Measurements from ENCODE around the gene EMC8. TPM values are rescaled to one million over a fixed set of nuclear protein-coding genes. Genes with fewer than 3 reads are reported as not detected.
"Not testable (repeated sequence)": the region's sequence is repeated elsewhere in the genome, so short reads cannot be mapped to it uniquely, and the experiment has no call there.

The EMC8 gene
- 16.3 TPM for total RNA-seq

DNA sequence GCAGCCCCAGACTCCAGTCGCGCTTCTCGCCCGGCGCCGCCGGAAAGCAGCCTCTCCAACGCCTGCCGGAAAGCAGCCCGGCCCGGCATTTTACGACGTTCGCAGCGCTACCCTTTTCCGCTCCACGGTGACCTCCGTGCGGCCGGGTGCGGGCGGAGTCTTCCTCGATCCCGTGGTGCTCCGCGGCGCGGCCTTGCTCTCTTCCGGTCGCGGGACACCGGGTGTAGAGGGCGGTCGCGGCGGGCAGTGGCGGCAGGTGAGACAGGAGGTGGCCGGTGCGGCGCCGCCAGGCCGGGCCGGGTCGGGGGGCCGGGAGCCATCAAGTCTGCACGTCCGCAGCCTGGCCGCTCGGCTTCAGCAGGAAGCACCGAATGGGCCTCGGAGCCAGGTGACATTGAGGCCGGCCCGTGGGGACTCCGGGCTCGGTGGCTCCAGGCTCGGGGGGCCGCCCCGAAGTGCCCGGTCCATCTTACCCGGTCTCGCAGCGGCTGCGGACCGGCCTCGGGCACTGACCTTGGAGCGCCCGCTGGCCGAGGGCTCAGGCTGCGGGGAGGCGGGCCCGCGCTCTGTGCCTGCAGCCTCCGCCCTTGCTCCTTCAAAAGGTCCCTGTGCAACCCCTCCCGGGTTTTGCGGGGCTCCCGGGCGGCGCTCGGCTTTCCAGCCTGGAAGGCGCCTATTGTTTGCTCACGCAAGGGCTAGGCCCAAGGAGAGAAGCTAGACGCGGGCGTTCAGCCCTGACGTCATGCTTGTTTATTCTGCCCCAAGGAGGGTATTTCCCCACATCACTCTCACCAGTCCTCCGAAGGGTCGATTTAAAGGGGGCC is at the start of gene EMC8, which contains the start of gene COX4I1:
EMC8 (minus strand) TSS at position 48 of the 824 bp plus-strand sequence. CDS start 249 bp downstream, outside the sequence.
COX4I1 (plus strand) TSS at position 199 of the 824 bp plus-strand sequence. CDS start 1,511 bp downstream, outside the sequence.
- FAIRE-seq (no peak), DNase-seq (ENCODE audit: low spot score in 2 of 2) (peak; percentile 96 to 98)

DNA sequence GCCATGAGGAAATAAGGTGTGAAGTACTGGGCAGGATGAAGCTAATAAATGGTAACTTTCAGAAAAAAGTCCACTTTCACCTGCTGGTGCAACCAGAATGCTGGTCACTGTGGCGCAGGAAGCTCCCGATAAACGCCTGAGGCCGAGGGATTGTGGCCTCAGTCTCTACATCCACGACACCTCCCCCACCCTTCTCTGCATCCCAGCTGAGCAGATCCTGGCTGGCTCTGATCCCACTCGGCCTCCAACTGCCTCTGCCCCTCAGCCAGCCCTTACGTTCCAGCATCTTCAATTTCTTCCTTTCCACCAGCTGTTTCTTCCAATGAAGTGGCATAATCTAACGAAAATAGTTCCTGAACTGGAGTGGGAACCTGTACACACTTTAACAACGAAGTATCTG is 49.6 kb upstream of the EMC8 start:
- DNase-seq (ENCODE audit: low spot score in 2 of 2) (no peak), FAIRE-seq (no peak)

DNA sequence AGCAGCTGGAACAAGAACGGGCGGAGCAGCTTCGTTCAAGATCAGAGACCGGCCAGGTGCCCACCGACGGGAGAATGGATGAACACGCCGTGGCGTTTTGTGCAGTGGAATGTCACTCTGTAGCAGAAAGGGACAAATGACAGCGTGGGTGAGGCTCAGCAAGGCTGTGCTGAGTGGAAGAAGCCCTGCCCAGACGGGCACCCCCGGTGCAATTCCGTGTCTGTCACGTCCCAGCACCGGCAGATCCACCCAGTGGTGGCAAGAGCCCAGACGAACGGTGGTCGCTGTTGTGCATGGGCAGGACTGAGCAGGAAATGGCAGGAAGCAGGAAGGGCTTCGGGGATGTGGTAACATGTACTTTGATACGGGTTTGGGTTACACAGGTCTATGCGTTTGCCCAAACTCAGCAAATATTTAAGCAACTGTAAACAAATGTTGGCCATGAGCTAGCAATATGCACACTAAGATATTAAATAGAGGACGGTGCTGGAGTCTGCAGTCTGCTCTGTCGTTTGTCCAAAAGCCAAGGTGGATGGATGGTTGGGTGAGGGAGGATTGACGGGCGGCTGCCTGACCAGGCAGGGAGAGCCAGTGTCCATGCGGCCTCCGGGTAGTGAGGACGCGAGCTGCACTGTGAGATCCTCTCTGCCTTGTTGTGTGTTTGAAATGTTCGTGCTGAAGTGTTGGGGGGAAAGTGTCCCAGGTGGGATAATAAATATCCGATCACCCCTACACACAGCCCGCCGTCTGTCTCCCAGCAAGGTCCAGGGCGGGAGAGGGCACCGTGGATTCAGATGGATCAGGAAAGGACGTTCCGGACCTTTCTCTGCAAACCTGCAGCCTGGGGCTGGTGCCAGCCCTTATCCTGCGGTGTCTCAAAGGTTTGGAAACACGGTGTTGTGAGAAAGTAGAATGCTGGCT is 48.6 kb upstream of the EMC8 start:
- FAIRE-seq = no peak
- no peak for DNase-seq (ENCODE audit: low spot score in 2 of 2)

DNA sequence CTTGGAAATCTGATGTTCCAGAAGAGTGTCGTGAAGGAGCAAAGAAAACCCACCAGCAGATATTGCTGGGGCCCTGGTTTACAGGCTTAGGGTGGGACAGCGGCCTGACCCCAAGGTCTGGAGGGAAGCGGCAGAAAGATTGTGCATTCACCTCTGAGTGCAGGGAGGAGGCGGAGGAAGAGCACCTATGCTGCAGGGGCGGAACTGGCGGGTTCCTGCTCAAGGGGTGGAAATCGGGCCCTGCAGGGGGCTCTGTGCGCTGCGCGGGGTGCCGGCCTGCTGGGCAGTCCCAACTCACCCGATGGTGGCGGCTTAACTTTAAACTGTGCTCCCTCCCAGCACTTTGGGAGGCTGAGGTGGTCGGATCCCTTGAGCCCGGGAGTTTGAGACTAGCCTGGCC is 47.7 kb upstream of the EMC8 start:
- DNase-seq (ENCODE audit: low spot score in 2 of 2) = no peak
- no peak for FAIRE-seq

DNA sequence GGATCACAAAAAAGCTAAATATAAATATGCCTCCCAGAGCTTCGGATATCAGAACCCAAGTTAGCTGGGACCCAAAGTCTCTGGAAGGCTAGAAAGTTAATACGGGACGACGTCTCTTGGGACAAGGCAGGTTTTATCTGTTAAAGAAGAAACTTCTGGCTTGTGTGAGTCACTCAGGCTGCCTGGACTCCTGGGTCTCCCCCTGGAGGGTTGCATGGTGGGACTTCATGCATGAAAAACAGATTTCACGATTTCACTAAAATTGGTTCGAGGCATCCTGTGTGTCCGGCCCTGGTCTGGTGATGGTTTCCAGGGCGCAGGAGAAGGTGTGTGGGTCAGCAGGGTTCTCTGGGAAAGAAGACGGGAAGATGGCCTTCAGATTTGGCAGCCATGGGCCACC is 47.1 kb upstream of the EMC8 start:
- FAIRE-seq = no peak

DNA sequence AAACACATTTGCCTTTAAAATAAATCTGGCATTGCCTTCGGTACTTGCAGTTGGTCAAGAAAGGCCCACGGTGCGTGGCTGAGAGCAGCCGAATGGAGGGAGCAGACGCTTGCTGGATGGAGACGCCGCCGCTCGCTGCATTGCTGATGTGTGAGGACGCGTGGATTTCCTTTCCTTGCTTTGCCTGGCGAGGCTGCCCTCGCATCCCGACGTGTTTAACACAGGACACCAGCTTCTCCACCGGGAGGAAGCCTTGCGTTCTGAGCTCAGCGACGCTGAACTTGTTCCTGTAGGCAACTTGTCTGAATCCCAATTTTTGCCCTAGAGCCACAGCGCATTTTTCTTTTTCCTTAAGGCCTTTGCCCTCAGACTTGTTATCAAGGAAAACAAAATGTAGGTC is 45.9 kb upstream of the EMC8 start:
- DNase-seq (ENCODE audit: low spot score in 2 of 2) (no peak), FAIRE-seq (no peak)

More for the DNA sequence above, 47.1 kb upstream of the EMC8 start:
- no peak for DNase-seq (ENCODE audit: low spot score in 2 of 2)

DNA sequence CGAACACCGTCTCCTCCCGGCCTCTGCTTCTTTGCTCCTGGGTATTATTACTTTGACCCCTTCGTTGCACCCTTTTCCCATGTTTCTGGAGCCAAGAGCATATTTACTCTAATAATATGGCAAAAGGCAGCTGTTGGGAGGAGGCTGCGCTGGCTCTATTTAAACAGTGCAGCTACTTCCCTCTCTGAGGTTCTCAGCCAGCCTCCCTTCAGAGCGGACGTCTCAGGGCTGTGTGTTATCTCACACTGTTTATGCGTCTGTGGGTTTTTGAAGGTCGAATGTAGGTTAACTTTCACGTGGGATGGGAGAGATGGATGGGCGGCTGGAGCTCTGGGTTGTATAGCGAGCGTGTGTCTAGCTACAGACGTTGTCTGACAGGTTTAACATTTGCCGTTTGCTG is 45.4 kb upstream of the EMC8 start:
- FAIRE-seq = no peak
- no peak for DNase-seq (ENCODE audit: low spot score in 2 of 2)

DNA sequence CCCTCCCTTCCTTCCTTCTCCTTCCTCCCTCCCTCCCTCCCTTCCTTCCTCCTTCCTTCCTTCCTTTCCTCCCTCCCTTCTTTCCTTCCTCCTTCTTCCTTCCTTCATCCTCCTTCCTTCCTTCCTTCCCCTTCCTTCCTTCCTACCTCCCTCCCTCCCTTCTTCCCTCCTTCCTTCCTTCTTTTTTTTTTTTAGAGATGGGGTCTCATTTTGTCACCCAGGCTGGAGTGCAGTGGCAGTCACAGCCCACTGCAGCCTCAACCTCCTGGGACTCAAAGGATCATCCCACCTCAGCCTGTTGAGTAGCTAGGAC is 44.8 kb upstream of the EMC8 start:
- DNase-seq (ENCODE audit: low spot score in 2 of 2) (no peak), FAIRE-seq (no peak)

DNA sequence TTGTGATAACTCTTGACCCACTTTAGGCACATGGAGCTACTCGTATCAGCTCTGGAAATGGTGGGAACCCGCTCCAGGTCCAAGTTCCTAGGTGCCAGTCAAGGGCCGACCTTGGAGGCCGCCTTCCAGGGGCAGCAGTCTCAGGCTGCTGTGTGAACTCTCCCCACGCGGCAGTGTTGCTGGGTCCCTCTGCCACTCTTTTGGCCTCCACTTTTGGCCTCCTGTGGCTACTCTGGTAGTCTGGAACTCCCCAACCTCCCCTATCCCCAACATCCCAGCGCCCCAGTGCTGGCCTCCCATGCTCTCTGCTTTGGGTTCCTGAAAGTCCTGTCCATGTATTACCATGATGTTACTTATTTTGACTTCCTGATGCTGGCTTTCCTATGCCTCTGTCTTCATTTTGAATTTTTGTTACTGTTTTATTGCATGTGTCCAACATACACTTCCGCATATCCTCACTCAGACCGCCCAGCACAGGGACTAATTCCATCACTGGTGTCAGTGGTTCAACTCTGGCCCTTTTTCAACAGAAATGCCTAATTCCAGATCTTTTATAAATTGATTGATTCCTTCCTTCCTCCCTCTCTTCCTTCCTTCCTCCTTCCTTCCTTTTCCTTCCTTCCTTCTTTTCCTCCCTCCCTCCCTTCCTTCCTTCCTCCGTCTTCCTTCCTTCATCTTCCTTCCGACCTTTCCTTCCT is 44.3 kb upstream of the EMC8 start:
- FAIRE-seq (no peak), DNase-seq (ENCODE audit: low spot score in 2 of 2) (no peak)

DNA sequence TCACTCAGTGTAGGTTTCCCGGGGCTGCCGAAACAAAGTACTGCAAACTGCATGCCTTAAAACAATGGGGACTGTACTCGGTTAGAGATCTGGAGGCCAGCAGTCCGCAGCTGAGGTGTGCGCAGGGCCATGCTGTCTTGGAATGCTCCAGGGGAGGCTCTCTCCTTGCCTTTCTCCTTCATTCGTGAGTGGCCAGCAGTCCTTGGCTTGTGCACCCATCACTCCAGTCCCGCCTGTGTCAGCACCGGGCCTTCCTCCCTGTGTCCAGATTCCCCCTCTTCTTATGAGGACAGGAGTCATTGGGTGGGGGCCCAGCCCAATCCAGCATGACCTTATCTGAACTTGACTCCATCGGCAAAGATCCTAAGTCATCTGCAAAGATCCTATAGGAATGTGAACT is 43.5 kb upstream of the EMC8 start:
- DNase-seq (ENCODE audit: low spot score in 2 of 2) (no peak), FAIRE-seq (no peak)

DNA sequence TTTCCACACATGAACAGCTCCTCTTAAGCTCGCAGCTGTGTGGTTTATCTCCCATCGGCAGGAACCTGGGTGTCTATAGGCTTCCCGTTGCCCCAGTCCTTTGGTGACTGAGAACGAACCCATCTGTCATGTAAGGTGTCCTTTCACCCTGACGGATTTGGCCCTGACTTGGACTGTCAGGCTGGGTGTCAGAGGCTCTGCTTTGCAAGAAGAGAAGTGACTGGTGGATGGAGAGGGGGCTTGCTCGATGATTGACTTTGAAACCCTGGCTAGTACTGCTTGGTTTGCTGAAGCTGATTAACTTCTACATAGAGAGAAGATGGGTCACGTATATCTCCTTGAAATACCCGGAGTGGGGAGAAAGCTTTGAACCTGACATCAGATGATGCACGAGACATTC is 43.1 kb upstream of the EMC8 start:
- DNase-seq (ENCODE audit: low spot score in 2 of 2) (no peak), FAIRE-seq (no peak)

DNA sequence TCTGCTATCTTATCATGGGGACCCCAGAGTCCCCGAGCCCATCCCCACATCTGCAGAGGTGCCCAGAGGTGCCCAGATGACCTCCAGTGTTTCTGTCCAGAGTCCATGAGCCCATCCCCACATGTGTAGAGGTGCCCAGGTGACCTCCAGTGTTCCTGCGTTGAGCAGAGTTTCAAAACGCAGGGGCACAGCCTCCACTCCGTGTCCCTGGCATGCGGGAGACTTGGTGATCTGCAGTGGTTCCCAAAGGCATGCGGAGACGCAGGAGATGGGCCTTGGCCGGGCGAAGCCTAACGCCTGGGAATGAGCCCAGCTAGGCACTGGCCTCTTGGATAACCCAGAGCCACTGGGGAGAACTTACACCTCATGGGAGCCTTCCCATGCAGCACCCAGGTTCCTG is 41.5 kb upstream of the EMC8 start:
- FAIRE-seq = no peak
- DNase-seq (ENCODE audit: low spot score in 2 of 2) = no peak

DNA sequence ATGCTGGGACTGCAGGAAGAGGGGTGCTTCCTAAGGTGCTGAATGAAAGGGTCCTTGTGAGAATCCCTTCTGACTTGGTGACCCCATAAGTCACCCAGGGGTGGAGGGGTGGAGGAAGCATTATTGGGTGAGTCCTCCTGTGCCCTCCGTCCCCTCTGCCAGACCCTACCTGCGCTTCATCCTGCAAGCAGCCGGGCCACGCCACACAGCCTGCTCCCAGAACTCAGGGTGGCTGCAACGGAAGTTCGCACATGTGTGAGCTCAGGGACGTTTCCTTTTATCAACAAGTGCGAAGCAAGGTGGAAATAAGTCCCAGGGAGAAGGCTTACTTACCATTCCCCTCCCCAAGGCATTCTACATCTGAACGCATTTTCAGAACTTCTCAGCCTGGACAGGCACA is 41.1 kb upstream of the EMC8 start:
- no peak for FAIRE-seq

DNA sequence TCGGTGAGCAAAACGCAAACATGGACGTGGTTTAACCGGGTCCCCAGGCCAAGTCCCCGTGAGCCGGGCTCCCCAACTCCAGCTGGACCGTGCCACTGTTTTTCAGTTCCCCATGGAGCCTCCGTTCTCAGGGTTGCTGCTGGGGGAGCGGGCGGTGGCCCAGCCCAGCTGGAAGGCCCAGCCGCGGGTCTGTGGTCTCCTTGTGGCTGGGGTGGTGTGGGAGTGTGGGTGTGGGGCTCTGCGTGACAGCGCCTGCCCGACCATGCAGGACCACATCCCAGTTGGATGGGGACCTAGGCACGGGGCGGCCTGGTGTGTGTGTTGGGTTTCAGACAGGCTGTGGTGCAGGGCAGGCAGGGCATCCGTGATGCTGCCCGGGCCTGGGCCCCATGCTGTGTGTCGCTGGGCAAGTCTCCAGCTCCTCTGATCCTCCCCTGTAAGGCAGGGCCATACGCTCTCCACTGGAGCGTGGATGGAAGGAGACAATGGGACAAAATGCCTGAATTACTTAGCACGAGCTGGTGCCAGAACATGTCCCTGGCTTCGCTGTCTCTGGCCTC is 40.4 kb upstream of the EMC8 start:
- DNase-seq (ENCODE audit: low spot score in 2 of 2) = no peak
- FAIRE-seq = no peak

More for the DNA sequence above, 41.1 kb upstream of the EMC8 start:
- DNase-seq (ENCODE audit: low spot score in 2 of 2) = no peak

DNA sequence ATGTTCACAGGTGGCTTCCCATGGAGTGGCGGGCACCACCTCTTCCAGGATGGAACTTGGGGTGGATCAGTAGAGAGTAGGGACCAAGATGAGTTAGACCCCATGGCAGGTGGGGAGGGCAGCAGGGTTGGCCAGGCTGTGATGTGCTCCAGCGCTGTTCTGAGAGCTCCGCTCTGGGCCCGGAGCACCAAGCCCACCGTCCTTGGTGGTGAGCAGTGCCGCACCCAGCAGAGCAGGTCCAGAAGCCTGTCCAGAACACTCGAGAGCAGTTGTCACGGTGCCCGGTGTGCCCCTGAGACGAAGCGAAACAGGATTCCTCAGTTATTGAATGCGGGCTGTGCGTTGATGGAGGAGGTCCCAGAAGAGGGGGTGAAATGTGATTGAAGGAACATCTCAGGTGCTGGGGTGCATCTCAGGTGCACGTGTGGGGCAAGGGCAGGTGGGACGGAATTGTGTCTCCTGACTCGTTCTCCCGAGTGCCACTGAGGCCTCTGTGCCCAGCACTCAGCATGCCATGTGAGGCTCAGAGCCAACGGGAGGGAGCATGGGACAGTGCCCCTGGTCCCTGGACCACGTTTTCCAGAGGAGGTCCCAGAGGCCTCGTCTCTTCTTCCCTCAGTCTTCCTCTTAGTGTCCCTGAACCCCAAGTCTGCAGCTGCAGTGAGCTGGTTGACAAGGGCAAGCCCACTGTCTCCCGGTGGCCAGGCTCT is 39.7 kb upstream of the EMC8 start:
- no peak for DNase-seq (ENCODE audit: low spot score in 2 of 2)
- FAIRE-seq = no peak

DNA sequence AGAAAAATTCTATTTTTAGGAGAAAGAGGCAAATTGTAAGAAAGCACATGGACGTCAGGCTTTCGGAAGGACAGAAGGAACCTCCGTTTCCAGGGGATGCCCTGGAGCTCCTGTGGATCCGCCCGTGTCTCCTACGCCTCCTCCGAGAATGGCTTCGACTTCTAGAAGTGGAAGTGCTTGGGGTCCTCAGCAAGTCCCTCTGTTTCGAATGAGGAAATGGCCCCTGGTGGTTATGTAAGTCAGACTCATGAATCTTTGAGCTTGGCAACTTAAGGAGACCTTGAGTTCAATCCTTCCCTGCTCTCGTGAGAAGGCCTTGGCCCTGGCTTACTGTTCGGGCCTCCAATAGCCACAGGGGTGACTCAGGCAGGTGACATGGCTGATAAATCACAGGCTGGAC is 39.0 kb upstream of the EMC8 start:
- DNase-seq (ENCODE audit: low spot score in 2 of 2) = no peak
- no peak for FAIRE-seq

DNA sequence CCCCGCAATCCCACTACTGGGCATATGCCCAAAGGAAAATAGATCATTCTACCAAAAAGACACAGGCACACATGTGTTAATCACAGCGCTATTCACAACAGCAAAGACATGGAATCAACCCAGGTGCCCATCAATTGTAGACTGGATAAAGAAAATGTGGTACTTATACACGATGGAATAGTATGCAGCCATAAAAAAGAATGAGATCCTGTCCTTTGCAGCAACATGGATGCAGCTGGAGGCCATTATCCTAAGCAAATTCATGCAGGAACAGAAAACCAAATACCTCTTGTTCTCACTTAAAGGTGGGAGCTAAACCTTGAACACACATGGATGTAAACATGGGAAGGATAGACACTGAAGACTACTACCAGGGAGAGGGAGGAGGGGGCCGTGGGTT is 38.3 kb upstream of the EMC8 start:
- not testable (repeated sequence) for DNase-seq (ENCODE audit: low spot score in 2 of 2); FAIRE-seq

DNA sequence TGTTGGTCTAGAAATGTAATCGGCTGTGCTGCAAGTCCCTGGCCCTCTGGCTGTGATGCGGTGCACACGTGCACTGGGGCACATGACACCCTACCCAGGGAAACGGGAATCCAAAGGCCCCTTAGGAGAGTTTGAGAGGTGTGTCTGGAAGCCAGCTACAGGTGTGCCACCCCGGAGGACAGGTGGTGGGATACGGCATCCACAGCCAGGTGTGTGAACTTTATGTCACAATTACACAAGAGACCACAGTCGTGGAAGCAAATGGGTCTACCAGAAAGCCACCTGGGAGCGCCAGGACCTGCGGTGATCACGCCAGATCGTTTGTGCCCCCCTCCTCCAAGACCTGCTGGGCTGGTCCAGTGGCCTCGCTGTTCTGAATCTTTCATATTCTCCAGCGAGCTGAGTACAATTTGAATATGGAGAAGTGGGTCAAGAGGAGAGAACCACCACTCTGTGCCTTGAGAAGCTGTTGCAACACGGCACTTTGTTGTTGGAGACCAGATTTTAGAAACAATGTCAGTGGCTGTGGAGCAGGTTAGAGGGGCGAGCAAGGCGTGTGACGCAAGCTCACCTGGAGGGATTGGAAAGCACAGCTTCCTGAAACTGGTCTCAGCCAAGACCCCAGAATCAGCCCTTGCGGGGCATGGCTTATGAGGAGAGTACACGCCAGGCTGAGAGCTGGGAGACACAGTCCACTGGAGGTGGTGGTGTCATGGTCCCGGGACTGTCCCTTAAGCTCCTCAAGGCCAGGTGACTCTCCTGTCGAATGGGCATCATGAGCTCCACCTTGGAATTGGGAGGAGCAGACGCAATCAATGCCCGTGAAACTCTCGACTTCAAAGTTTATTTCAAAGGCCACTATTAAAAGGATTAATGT is 37.6 kb upstream of the EMC8 start:
- FAIRE-seq (no peak), DNase-seq (ENCODE audit: low spot score in 2 of 2) (no peak)

All from frontal cortex (tissue), 4 donors.